ENCODE results near the gene TBC1D10B. TPM values are rescaled to one million over a fixed set of nuclear protein-coding genes. Genes with fewer than 3 reads are reported as not detected.
"Not testable (repeated sequence)": the region's sequence is repeated elsewhere in the genome, so short reads cannot be mapped to it uniquely, and the experiment has no call there.

The TBC1D10B gene
- total RNA-seq, 1 donor: 40.9 TPM

- no peak for DNase-seq (ENCODE audit: low read depth in 2 of 3, low spot score in 2 of 3)
Observed at GRCh38 chr16:30398661-30399434, 28.6 kb upstream of the TBC1D10B start.

DNA sequence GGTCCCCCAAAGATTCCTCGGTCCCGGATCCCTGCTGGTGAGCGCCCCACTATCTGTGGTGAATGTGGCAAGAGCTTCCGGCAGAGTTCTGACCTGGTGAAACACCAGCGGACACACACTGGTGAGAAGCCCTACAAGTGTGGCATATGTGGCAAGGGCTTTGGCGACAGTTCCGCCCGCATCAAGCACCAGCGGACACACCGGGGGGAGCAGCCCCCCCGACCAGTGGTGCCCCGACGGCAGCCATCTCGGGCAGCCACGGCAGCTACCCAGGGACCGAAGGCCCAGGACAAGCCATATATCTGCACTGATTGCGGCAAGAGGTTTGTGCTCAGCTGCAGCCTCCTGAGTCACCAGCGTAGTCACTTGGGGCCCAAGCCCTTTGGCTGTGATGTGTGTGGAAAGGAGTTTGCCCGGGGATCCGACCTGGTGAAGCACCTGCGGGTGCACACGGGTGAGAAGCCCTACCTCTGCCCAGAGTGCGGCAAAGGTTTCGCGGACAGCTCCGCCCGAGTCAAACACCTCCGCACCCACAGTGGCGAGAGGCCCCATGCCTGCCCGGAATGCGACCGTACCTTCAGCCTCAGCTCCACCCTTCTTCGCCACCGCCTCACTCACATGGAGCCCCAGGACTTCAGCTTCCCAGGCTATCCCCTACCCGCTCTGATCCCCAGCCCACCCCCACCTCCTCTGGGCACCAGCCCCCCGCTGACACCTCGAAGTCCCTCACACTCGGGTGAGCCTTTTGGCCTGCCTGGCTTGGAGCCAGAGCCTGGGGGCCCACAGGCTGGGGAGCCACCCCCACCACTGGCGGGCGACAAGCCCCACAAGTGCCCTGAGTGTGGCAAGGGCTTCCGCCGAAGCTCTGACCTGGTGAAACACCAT lies 27.7 kb upstream of the TBC1D10B start:
- DNase-seq (ENCODE audit: low read depth in 2 of 3, low spot score in 2 of 3): no peak

- DNase-seq (ENCODE audit: low read depth in 2 of 3, low spot score in 2 of 3): no peak
Observed at GRCh38 chr16:30397056-30397455, 26.8 kb upstream of the TBC1D10B start.

DNA sequence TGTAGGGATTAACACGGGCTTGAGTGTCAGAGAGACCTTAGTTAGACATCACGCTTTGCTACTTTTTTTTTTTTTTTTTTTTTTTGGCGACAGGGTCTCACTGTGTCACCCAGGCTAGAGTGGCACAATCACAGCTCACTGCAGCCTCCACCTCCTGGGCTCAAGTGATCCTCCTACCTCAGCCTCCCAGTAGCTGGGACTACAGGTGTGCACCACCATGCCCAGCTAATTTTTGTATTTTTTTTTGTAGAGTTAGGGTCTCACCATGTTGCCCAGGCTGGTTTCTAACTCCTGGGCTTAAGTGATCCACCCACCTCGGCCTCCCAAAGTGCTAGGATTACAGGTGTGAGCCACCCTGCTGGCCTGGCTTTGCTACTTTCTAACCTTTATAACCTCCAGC lies 26.3 kb upstream of the TBC1D10B start:
- DNase-seq (ENCODE audit: low read depth in 2 of 3, low spot score in 2 of 3): not testable (repeated sequence)

GRCh38 chr16:30395992-30396585 lies 25.8 kb upstream of the TBC1D10B start:
- DNase-seq (ENCODE audit: low read depth in 2 of 3, low spot score in 2 of 3): no peak

GRCh38 chr16:30395155-30395991 lies 25.1 kb upstream of the TBC1D10B start, which contains the start of gene ZNF48:
Gene ZNF48 (plus strand): TSS chr16:30395420. CDS start chr16:30395795, 375 bp downstream.
- peak in 2 of 3 donors; percentile 87 for DNase-seq (ENCODE audit: low read depth in 2 of 3, low spot score in 2 of 3)

DNA sequence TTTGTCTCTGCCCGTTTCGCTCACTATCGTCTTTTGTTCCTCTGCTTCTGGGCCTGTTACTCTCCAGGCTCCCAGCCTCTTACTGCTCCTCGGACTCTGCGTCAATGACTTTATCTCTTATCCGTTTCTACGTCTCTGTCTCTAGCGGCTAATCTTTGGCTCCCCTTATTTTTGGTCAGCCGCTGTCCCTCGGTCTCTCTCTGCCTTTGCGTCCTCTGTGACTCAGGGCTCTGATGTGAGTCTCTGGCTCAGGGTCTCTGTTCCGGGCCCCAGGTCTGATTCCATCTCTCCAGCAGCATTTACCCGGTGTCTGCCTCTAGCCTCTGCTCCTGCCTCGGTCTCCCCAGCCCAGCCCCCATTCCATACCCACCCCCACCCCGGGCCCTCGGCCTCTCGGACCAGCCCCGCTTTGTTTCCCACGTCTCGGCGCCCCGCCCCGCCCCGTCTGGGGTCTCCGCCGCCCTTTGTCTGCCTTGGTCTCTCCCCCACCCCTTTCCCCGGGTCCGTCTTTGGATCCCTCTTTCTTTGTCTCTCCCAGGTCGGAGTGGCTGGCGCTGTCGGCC lies 24.4 kb upstream of the TBC1D10B start:
- DNase-seq (ENCODE audit: low read depth in 2 of 3, low spot score in 2 of 3): no peak

GRCh38 chr16:30383521-30383920 lies 13.2 kb upstream of the TBC1D10B start:
- DNase-seq (ENCODE audit: low read depth in 2 of 3, low spot score in 2 of 3): no peak

GRCh38 chr16:30382111-30382881 lies 12.0 kb upstream of the TBC1D10B start, which contains the start of gene SEPTIN1:
Gene SEPTIN1 (minus strand): TSS chr16:30382561. CDS start chr16:30382542, 19 bp downstream.
- peak in 2 of 3 donors; percentile 53 to 72 for DNase-seq (ENCODE audit: low read depth in 2 of 3, low spot score in 2 of 3)

DNA sequence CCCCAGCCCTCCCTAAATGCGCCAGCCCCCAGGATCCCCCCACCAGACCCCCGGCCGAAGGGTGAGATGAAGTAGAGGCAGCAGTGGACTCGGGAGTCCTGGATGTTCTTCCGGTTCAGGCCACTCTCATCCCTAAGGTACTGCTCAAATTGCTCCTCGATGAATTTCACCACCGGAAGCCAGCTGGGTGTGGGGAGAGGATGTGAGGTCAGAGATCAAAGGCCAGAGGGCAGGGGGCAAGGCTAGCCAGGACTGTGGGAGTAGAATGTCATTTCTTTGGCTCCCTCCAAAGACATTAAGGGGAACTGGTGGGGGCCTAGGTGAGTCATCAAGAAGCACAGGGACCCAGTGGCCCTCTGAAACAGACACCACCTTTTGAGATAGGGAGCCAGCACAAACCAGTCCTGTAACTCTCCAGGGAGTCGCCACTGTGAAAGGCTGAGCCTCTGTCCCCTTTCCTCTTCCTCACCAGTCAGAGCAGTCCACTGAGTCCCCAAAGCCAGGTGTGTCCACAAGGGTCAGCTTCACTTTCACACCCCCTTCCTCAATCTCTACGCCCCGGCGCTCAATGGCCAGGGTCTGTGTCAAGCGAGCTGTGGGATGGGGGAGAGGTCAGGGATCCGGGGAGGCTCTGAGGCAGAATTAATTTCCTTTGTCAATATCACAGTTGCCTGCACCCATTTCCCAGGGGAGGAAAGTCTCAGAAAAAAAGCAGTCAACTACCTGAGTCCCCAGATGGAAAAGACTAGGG lies 11.2 kb upstream of the TBC1D10B start:
- DNase-seq (ENCODE audit: low read depth in 2 of 3, low spot score in 2 of 3): no peak

DNA sequence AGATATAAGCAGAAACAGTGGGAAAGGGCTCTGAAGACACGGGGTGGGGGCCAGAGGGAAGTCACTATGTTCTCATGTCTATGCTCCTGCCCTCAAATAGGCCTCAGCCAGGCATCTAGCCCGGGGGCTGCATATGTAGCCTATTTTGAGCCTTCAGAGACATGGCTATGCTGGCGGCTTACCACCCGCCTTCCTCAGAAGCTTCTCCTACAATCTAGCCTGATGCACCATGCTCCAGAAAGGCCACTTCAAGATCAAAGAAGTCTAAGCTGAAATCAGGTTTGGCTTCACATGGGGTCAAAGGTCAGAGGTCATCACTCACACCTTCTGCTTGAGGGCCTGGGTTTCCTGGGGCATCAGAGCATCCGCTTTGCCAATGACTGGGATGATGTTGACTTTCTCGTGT lies 10.5 kb upstream of the TBC1D10B start:
- no peak for DNase-seq (ENCODE audit: low read depth in 2 of 3, low spot score in 2 of 3)

DNA sequence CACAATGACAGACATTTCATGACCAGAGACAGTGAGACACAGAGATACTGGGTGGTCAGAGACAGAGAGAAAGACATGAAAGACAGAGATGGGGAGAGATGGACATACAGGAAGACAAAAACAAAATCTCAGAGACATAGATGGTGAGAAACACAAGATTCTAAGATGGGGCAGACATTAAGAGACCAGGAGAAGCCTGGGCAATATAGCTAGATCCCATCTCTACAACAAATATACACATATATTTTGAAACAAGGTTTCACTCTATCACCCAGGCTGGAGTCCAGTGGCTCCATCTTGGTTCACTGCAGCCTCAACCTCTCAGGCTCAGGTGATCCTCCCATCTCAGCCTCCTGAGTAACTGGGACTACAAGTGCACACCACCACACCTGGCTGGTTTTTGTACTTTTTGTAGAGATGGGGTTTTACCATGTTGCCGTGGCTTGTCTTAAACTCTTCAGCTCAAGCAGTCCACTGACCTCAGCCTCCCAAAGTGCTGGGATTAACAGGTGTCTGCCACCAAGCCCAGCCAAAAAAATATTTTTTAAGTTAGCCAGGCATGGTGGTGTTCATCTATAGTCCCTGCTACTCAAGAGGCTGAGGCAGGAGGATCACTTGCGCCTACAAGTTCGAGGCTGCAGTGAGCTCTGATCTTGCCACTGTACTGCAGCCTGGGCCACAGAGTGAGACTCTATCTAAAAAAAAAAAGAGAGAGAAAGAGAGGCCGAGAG lies 9.9 kb upstream of the TBC1D10B start:
- DNase-seq (ENCODE audit: low read depth in 2 of 3, low spot score in 2 of 3): no peak

GRCh38 chr16:30379158-30379783 lies 9.0 kb upstream of the TBC1D10B start:
- no peak for DNase-seq (ENCODE audit: low read depth in 2 of 3, low spot score in 2 of 3)

DNA sequence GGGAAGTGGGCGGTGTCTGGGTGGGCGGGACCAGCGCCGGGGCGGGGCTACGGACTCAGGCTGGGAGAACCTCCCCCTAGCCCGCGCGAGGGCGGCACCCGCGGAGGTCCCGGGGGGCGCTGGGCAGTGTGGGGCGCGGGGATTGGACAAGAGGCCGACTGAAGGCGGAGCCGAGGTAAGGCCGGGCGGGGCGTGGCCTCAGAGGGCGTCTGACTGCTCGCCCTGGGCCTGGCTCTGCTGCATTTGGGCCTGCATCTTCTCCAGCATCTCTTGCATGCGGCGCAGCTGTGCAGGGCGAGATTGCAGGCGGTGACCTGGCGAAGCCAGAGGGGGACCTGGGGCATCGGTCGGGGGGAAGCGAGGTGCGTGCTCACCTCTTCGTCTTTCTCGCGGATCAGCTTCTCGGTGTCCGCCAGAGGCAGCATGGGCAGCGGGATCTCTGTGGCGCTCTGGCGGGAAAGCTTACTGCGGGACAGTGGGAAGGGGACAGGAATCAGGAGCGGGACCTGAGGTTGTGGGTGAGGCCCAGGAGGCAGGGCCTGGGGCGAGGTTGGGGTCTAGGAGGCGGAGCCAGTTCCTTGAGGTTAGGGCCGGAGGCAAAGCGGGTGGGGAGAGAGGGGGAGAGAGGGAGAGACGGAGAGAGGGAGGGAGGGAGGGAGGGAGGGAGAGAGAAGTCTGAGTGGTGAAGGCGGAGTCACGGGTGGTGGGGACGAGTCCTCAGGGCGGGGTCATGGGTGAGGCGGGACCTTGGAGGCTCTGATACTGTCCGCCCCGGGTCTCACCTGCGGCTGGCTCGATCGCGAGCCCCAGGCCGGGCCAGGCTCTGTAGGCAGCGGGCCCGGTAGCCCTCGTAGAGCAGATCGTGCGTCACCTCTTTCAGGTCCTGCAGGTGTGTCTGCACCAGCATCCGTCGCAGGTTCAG lies 8.2 kb upstream of the TBC1D10B start:
- peak; percentile 96 to 99 (median 99) for DNase-seq (ENCODE audit: low read depth in 2 of 3, low spot score in 2 of 3)

DNA sequence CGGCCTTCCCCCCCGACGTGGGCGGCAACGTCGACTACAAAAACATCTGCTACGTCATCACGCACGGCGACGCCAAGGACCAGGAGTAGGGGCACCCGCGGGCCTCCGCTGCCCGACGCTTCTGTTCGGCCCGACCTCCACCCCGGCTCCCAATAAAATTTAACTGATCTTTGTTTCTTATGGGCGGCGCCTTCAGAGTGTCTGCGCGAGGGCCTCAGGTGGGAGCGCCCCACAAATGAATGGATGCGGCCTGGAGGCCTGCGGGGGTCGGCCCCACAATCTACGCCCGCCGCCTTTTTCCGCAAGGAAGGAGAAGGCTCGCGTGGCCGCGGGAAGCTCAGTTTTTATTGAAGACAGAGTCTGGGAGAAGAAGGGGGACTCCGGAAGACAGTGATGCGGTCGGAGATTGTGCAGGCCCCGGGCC lies 7.5 kb upstream of the TBC1D10B start:
- DNase-seq (ENCODE audit: low read depth in 2 of 3, low spot score in 2 of 3): peak; percentile 83 to 94 (median 93)
